ENCODE measurements around the gene ARHGAP45. TPM values are rescaled to one million over a fixed set of nuclear protein-coding genes. Genes with fewer than 3 reads are reported as not detected.
"Not testable (repeated sequence)": the region's sequence is repeated elsewhere in the genome, so short reads cannot be mapped to it uniquely, and the experiment has no call there.

The ARHGAP45 gene
- total RNA-seq, 2 experiments from 2014 or later, result 419 to 437 TPM

- ChIA-PET CTCF (no interaction called here), POLR2A (no interaction called here)
- H3K9me3 Mint-ChIP-seq, result no peaks in the 10 kb centered on the region
- H3K4me1 Mint-ChIP-seq, result peaks cover 35% of the 10 kb centered on the region
- peaks cover 43% of the 10 kb centered on the region for H3K36me3 Mint-ChIP-seq (ENCODE audit: low read depth)
- H3K4me3 Mint-ChIP-seq, result no peak overlapping the region
- no peaks in the 10 kb centered on the region for H3K27me3 Mint-ChIP-seq
- no peak overlapping the region for H3K27ac Mint-ChIP-seq
- DNase-seq, result no peak
Measured at GRCh38 chr19:1125601-1126467, 58.9 kb downstream of the ARHGAP45 start.

GRCh38 chr19:1126984-1127760 lies 60.2 kb downstream of the ARHGAP45 start:
- CTCF ChIA-PET, result no interaction called here
- DNase-seq, result no peak
- POLR2A ChIA-PET, result no interaction called here
- Mint-ChIP-seq H3K27me3 (no peaks in the 10 kb centered on the region), H3K27ac (peak overlapping the region; percentile 47), H3K36me3 (ENCODE audit: low read depth) (peaks cover 32% of the 10 kb centered on the region), H3K4me3 (no peak overlapping the region), H3K9me3 (no peaks in the 10 kb centered on the region), H3K4me1 (peaks cover 35% of the 10 kb centered on the region)

- DNase-seq, result no peak
- Mint-ChIP-seq H3K4me1 (peaks cover 39% of the 10 kb centered on the region), H3K27ac (no peak overlapping the region), H3K9me3 (no peaks in the 10 kb centered on the region), H3K4me3 (no peak overlapping the region), H3K27me3 (no peaks in the 10 kb centered on the region), H3K36me3 (ENCODE audit: low read depth) (peaks cover 29% of the 10 kb centered on the region)
- ChIA-PET CTCF (interaction anchor here (0.8 to 1.0 kb wide), 2 partner anchors 13 to 15 kb away, joined by 3 to 4 read pairs; no protein-coding TSS in a partner anchor), POLR2A (no interaction called here)
Measured at GRCh38 chr19:1128106-1128505, 61.1 kb downstream of the ARHGAP45 start.

- Mint-ChIP-seq H3K36me3 (ENCODE audit: low read depth) (peaks cover 30% of the 10 kb centered on the region), H3K4me1 (peaks cover 44% of the 10 kb centered on the region), H3K27ac (peak overlapping the region; percentile 44)
- H3K27me3 Mint-ChIP-seq, DNase-seq, H3K9me3 Mint-ChIP-seq, H3K4me3 Mint-ChIP-seq: not testable (repeated sequence)
- POLR2A ChIA-PET, result interaction anchor here (3.3 kb wide), 1 partner anchor 62 kb away, joined by 20 read pairs; the partner anchor contains the start of gene ARHGAP45
- CTCF ChIA-PET, result interaction anchor here (1.0 to 1.2 kb wide), 2 partner anchors 13 to 16 kb away, joined by 3 to 4 read pairs; no protein-coding TSS in a partner anchor
Measured at GRCh38 chr19:1129084-1129483, 62.1 kb downstream of the ARHGAP45 start.

- no peak overlapping the region for H3K27ac Mint-ChIP-seq
- ChIA-PET CTCF (interaction anchor here (1.2 to 1.7 kb wide), 2 partner anchors 13 to 16 kb away, joined by 3 to 7 read pairs; no protein-coding TSS in a partner anchor), POLR2A (interaction anchor here (2.8 to 3.3 kb wide), 2 partner anchors 41 to 62 kb away, joined by 15 to 20 read pairs; partner anchors contain the start of gene ARHGAP45)
- H3K4me3 Mint-ChIP-seq, result peak overlapping the region; percentile 86
- peaks cover 46% of the 10 kb centered on the region for H3K4me1 Mint-ChIP-seq
- H3K9me3 Mint-ChIP-seq, result no peaks in the 10 kb centered on the region
- H3K36me3 Mint-ChIP-seq (ENCODE audit: low read depth), result peaks cover 29% of the 10 kb centered on the region
- DNase-seq, result no peak
- no peaks in the 10 kb centered on the region for H3K27me3 Mint-ChIP-seq
Measured at GRCh38 chr19:1129535-1129934, 62.6 kb downstream of the ARHGAP45 start.

GRCh38 chr19:1130771-1131717 lies 64.1 kb downstream of the ARHGAP45 start:
- peak; percentile 71 for DNase-seq
- H3K27ac Mint-ChIP-seq, result peak overlapping the region; percentile 92
- ChIA-PET CTCF (interaction anchor here (0.8 to 1.9 kb wide), 6 partner anchors 18 to 135 kb away, joined by 3 to 8 read pairs (median 4); no protein-coding TSS in a partner anchor), POLR2A (interaction anchor here (0.6 to 3.4 kb wide), 30 partner anchors 9 to 334 kb away, joined by 3 to 32 read pairs (median 4); partner anchors contain the start of genes ARHGAP45, CBARP, CIRBP and GPX4)
- H3K36me3 Mint-ChIP-seq (ENCODE audit: low read depth), result peaks cover 20% of the 10 kb centered on the region
- no peaks in the 10 kb centered on the region for H3K27me3 Mint-ChIP-seq
- H3K9me3 Mint-ChIP-seq, result no peaks in the 10 kb centered on the region
- peak overlapping the region; percentile 86 for H3K4me3 Mint-ChIP-seq
- H3K4me1 Mint-ChIP-seq, result peaks cover 45% of the 10 kb centered on the region

- H3K9me3 Mint-ChIP-seq, result no peaks in the 10 kb centered on the region
- DNase-seq, result peak; percentile 92
- ChIA-PET POLR2A (interaction anchor here (0.8 to 3.4 kb wide), 23 partner anchors 16 to 207 kb away, joined by 3 to 32 read pairs (median 5); partner anchors contain the start of genes ARHGAP45, CIRBP, GPX4 and RNU6-2), CTCF (interaction anchor here (0.8 to 1.9 kb wide), 5 partner anchors 61 to 134 kb away, joined by 3 to 8 read pairs (median 3); no protein-coding TSS in a partner anchor)
- no peaks in the 10 kb centered on the region for H3K27me3 Mint-ChIP-seq
- peaks cover 15% of the 10 kb centered on the region for H3K36me3 Mint-ChIP-seq (ENCODE audit: low read depth)
- H3K4me3 Mint-ChIP-seq, result peak overlapping the region; percentile 86
- peaks cover 44% of the 10 kb centered on the region for H3K4me1 Mint-ChIP-seq
- peak overlapping the region; percentile 92 for H3K27ac Mint-ChIP-seq
Measured at GRCh38 chr19:1131718-1132551, 65.0 kb downstream of the ARHGAP45 start.

- POLR2A ChIA-PET, result interaction anchor here (0.6 to 3.4 kb wide), 18 partner anchors 17 to 336 kb away, joined by 3 to 32 read pairs (median 4); partner anchors contain the start of genes ARHGAP45, CIRBP, GPX4 and PTBP1
Measured at GRCh38 chr19:1132552-1133383, 65.8 kb downstream of the ARHGAP45 start.

GRCh38 chr19:1133471-1133929 lies 66.5 kb downstream of the ARHGAP45 start:
- DNase-seq, result peak; percentile 87
- CTCF ChIA-PET, result interaction anchor here (0.6 to 1.1 kb wide), 7 partner anchors 20 to 361 kb away, joined by 3 to 8 read pairs (median 4); no protein-coding TSS in a partner anchor
- Mint-ChIP-seq H3K27ac (peak overlapping the region; percentile 92), H3K9me3 (no peaks in the 10 kb centered on the region), H3K27me3 (no peaks in the 10 kb centered on the region), H3K36me3 (ENCODE audit: low read depth) (peaks cover 8% of the 10 kb centered on the region), H3K4me1 (peaks cover 38% of the 10 kb centered on the region), H3K4me3 (peak overlapping the region; percentile 70)
- POLR2A ChIA-PET, result interaction anchor here (0.7 to 2.2 kb wide), 9 partner anchors 13 to 336 kb away, joined by 3 to 5 read pairs (median 4); partner anchors contain the start of genes ARHGAP45, CIRBP, PTBP1 and SBNO2

More at GRCh38 chr19:1132552-1133383, 65.8 kb downstream of the ARHGAP45 start:
- peak; percentile 40 for DNase-seq
- no peaks in the 10 kb centered on the region for H3K27me3 Mint-ChIP-seq
- H3K4me1 Mint-ChIP-seq, result peaks cover 40% of the 10 kb centered on the region
- H3K27ac Mint-ChIP-seq, result peak overlapping the region; percentile 92
- H3K36me3 Mint-ChIP-seq (ENCODE audit: low read depth), result peaks cover 8% of the 10 kb centered on the region
- CTCF ChIA-PET, result interaction anchor here (1.1 kb wide), 1 partner anchor 62 kb away, joined by 8 read pairs; no protein-coding TSS in a partner anchor
- no peaks in the 10 kb centered on the region for H3K9me3 Mint-ChIP-seq
- peak overlapping the region; percentile 86 for H3K4me3 Mint-ChIP-seq

GRCh38 chr19:1134431-1134830 lies 67.5 kb downstream of the ARHGAP45 start:
- peaks cover 33% of the 10 kb centered on the region for H3K4me1 Mint-ChIP-seq
- peak overlapping the region; percentile 92 for H3K27ac Mint-ChIP-seq
- POLR2A ChIA-PET, result interaction anchor here (0.6 to 2.2 kb wide), 3 partner anchors 12 to 337 kb away, joined by 3 to 5 read pairs (median 4); partner anchors contain the start of gene PTBP1
- DNase-seq, result no peak
- H3K27me3 Mint-ChIP-seq, result no peaks in the 10 kb centered on the region
- CTCF ChIA-PET, result interaction anchor here (0.9 to 1.1 kb wide), 4 partner anchors 21 to 79 kb away, joined by 3 to 8 read pairs (median 4); no protein-coding TSS in a partner anchor
- no peaks in the 10 kb centered on the region for H3K9me3 Mint-ChIP-seq
- no peak overlapping the region for H3K4me3 Mint-ChIP-seq
- H3K36me3 Mint-ChIP-seq (ENCODE audit: low read depth), result peaks cover 6% of the 10 kb centered on the region

All from activated CD4-positive, alpha-beta memory T cell treated with anti-CD3 and anti-CD28 coated beads, Interleukin-2, amount 10 ng/mL, durations not matched to agents 7 days and 5 days (primary cell).